ENCODE measurements around the gene NOTCH1. TPM values are rescaled to one million over a fixed set of nuclear protein-coding genes. Genes with fewer than 3 reads are reported as not detected.

Gene NOTCH1
- total RNA-seq, 2 donors from 2014 or later: 29.6 to 65.3 TPM

DNA sequence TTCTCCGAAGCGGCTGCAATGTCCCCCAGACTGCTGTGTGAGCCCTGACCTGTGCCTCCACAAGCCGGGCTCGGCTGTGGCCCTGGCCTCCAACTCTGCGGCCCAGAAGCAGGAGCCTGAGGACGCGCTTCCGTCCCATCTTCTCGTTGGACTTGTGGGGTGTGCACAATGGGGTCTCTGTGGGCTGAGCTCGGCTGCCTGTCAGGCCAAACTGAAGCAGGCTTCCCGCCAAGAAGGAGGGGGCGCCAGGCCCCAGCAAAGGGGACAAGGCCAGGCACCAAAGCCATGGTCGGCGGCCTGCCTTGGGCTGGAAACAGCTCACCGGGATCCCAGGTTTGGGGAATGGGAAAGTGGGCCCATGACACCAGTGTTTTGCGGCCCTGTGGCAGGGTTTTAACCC, 4.1 kb downstream of the NOTCH1 start:
- intact Hi-C loops (cut with DNase I): loop anchor here (5.0 kb wide), 1 partner anchor 86 kb away; no protein-coding TSS in a partner anchor

DNA sequence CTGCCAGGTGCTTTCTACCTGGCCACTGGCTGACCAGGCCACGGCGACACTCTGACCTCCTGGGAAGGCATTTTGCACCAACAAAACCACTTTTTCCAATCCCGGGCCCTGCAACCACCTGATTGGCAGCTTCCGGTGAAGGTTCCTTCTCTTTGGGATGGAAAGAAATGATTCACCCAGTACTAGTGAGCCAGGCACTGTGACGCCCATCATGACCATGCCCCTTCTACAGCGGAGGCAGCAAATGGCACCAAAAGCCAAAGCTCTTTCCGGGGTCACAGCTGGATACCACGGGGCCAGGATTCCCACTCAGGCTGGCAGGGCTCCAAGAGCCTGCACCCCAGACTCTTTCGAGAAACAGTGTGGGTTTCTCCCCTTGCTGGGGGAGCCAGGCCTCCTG, 4.7 kb downstream of the NOTCH1 start:
- Histone ChIP-seq H3K9me3 (no peaks in the 10 kb centered on the region), H3K36me3 (replicated peaks in 1 of 2; ENCODE audit: insufficient read depth in 1 of 2, low read depth in 2 of 2) (peaks cover 0 to 3% of the 10 kb centered on the region in 2 donors), H3K4me1 (peaks cover 68% of the 10 kb centered on the region), H3K27me3 (no peaks in the 10 kb centered on the region), H3K27ac (peak overlapping the region in 2 of 4 donors; percentile 31 to 75), H3K4me3 (no peak overlapping the region)
- WGBS, 2 donors: 80 to 86% methylated on average over 4 to 9 of the region's 9 CpGs
- TF ChIP-seq, protein P1, sequence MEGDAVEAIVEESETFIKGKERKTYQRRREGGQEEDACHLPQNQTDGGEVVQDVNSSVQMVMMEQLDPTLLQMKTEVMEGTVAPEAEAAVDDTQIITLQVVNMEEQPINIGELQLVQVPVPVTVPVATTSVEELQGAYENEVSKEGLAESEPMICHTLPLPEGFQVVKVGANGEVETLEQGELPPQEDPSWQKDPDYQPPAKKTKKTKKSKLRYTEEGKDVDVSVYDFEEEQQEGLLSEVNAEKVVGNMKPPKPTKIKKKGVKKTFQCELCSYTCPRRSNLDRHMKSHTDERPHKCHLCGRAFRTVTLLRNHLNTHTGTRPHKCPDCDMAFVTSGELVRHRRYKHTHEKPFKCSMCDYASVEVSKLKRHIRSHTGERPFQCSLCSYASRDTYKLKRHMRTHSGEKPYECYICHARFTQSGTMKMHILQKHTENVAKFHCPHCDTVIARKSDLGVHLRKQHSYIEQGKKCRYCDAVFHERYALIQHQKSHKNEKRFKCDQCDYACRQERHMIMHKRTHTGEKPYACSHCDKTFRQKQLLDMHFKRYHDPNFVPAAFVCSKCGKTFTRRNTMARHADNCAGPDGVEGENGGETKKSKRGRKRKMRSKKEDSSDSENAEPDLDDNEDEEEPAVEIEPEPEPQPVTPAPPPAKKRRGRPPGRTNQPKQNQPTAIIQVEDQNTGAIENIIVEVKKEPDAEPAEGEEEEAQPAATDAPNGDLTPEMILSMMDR (IDR thresholded peaks at IDR 0.05): no peak
- TF ChIP-seq POLR2A (IDR thresholded peaks at IDR 0.05): no peak
- intact Hi-C loops (cut with DNase I): loop anchor here (5.0 kb wide), 1 partner anchor 86 kb away; no protein-coding TSS in a partner anchor
- ATAC-seq (no peak), DNase-seq (no peak)

More for the DNA sequence above, 4.1 kb downstream of the NOTCH1 start:
- H3K9me3 ChIP-seq: no peaks in the 10 kb centered on the region
- WGBS, 2 donors: 79 to 100% methylated on average over 2 to 13 of the region's 16 CpGs
- DNase-seq (no peak), ATAC-seq (no peak)
- TF ChIP-seq POLR2A (IDR thresholded peaks at IDR 0.05): no peak
- TF ChIP-seq, protein P1 (IDR thresholded peaks at IDR 0.05): no peak
- H3K4me1 ChIP-seq: peaks cover 68% of the 10 kb centered on the region
- H3K27me3 ChIP-seq: no peaks in the 10 kb centered on the region
- peak overlapping the region in 2 of 4 donors; percentile 31 to 75 for H3K27ac ChIP-seq
- peaks cover 0 to 3% of the 10 kb centered on the region in 2 donors for H3K36me3 ChIP-seq (replicated peaks in 1 of 2; ENCODE audit: insufficient read depth in 1 of 2, low read depth in 2 of 2)
- H3K4me3 ChIP-seq: no peak overlapping the region

DNA sequence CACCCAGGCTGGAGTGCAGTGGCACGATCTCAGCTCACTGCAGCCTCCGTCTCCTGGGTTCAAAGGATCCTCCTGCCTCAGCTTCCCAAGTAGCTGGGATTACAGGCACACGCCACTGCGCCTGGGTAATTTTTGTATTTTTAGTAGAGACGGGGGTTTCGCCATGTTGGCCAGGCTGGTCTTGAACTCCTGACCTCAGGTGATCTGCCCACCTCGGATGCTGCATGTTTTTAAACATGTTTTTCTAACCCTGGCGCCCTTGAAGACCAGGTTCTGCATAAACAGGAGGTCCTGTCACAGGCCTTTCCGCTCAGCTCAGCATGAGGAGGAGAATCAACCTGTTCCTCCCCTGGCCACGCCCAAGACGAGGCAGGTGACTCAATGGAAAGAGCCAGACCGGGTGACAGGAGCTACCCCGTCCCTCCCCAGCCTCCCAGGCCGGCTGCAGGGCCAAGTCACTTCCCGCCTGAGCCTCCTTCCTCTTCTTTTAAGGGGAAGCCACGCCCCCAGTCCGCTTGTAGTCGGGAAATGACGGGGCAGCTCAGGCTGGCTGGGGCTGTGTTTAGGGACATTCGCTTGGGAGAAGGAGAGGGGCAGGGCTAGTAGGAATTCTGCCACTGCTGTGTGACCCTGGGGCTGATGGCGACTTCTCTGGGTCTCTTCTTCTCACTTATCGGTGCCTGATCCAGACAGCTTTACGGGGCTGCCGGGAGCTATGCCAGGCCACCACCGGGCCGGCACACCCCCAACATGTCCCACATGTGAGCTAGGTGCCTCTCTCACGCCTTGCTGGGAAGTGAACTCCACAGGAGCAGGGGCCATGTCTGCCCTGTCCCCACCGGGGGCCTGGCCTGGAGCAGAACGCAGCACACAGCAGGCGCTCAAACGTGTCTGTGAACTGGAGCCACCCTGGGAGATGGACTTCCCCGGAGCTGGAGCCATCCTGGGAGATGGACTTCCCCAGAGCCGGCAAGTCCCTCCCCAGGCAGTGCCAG, 6.1 kb downstream of the NOTCH1 start:
- H3K27ac ChIP-seq: peak overlapping the region; percentile 57 to 75 (median 70)
- 41 to 55% methylated on average over 16 to 33 of the region's 33 CpGs for WGBS, 2 donors
- DNase-seq: peak; percentile 81 to 94 (median 89)
- intact Hi-C loops (cut with DNase I): loop anchor here (5.0 kb wide), 1 partner anchor 88 kb away; no protein-coding TSS in a partner anchor
- no peaks in the 10 kb centered on the region for H3K27me3 ChIP-seq
- TF ChIP-seq POLR2A (IDR thresholded peaks at IDR 0.05): peak in 2 of 3 donors; percentile 24 to 54
- TF ChIP-seq, protein P1 (IDR thresholded peaks at IDR 0.05): no peak
- H3K4me1 ChIP-seq: peaks cover 76% of the 10 kb centered on the region
- H3K36me3 ChIP-seq (replicated peaks in 1 of 2; ENCODE audit: insufficient read depth in 1 of 2, low read depth in 2 of 2): peaks cover 0 to 3% of the 10 kb centered on the region in 2 donors
- H3K9me3 ChIP-seq: no peaks in the 10 kb centered on the region
- no peak overlapping the region for H3K4me3 ChIP-seq
- ATAC-seq: peak; percentile 62

DNA sequence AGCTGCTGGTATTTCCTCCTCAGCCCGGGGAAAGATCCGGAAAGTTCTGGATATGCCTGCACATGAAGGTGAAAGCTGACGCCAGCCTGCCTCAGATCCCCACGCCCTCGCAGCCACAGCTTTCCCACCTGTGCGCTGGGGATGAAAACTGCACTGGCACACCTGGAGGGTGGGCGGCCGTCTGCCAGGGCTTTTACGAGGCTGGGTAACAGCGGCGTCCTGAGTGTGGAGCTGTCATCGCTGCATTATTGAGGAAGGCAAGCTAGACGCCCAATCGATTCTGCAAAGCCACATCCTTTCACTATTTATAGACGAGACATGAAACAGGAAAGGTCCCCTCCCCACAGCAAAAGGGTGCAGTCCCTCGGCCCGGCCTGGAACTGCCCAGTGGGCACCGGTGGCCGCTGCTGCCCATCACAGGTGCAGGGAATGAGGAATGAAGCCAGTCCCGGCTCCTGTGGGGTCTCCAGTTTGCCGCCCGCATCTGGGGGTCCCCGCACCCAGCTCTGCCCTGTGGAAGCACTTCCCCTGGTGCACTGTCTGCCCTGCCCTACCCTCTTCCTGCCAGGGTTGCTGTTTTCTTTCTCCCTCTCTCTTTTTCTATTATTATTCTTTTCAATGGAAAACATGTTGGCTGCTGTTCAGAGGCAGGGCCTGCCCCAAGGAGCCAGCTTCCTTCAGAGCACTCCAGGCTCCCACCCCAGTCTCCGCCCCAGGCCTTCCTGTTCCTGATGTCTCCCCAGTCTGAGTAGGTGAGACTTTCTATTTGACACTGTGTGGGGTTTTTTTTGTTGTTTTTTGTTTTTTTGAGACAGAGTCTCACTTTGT, 7.0 kb downstream of the NOTCH1 start:
- ATAC-seq (no peak), DNase-seq (no peak)
- TF ChIP-seq, protein P1 (IDR thresholded peaks at IDR 0.05): no peak
- no peak for TF ChIP-seq POLR2A (IDR thresholded peaks at IDR 0.05)
- no peak overlapping the region for H3K4me3 ChIP-seq
- no peaks in the 10 kb centered on the region for H3K9me3 ChIP-seq
- H3K36me3 ChIP-seq (replicated peaks in 1 of 2; ENCODE audit: insufficient read depth in 1 of 2, low read depth in 2 of 2): peaks cover 0 to 3% of the 10 kb centered on the region in 2 donors
- no peaks in the 10 kb centered on the region for H3K27me3 ChIP-seq
- intact Hi-C loops (cut with DNase I): no loop called here
- 60 to 97% methylated on average over 10 to 24 of the region's 24 CpGs for WGBS, 2 donors
- H3K4me1 ChIP-seq: peaks cover 78% of the 10 kb centered on the region
- H3K27ac ChIP-seq: peak overlapping the region in 3 of 4 donors; percentile 57 to 75 (median 73)

All from body of pancreas (tissue), 4 donors.